IMR-90 (cell line): Measurements from ENCODE around the gene MLYCD. TPM values are rescaled to one million over a fixed set of nuclear protein-coding genes. Genes with fewer than 3 reads are reported as not detected.

ENCODE experiments used
- ATAC-seq: fragments of 200-7000 bp; cut with Tn5 transposase; 2 replicates; pipeline ENCODE4 v1.9.1; 2020; ENCODE audit warnings: low read depth, mild to moderate bottlenecking, moderate library complexity
- BruUV-seq: library from RNA; stranded (reverse); fragments of 400-500 nt; replicated peaks from 2 replicates; lab custom pipeline; 2021; lab: Mats Ljungman, UMichigan
- CTCF ChIA-PET: fragments of 300-600 bp; formaldehyde crosslinking; extraction: SDS; loops from one replicate; lab custom pipeline; 2021; ENCODE audit warnings: antibody characterized with exemption; lab: Yijun Ruan, JAX
- POLR2A ChIA-PET: fragments of 300-600 bp; sonication (Branson Sonifier 250); formaldehyde crosslinking; loops from one replicate; lab custom pipeline; 2022; ENCODE audit warnings: antibody characterized with exemption; ENCODE audit not compliant: unreplicated experiment; lab: Charles Lee
- DNase-seq: peaks from one replicate; pipeline ENCODE4 v3.0.0; 2013
- H2AFZ ChIP-seq: replicated peaks from 2 replicates; pipeline ENCODE3; 2013; ENCODE audit warnings: low read length, mild to moderate bottlenecking; ENCODE audit not compliant: poor library complexity
- H2AK5ac ChIP-seq: 2 replicates; pipeline ENCODE4 v1.6.1; 2013; ENCODE audit warnings: low read depth, low read length, inconsistent platforms
- H2AK9ac ChIP-seq: replicated peaks from 2 replicates; pipeline ENCODE3; 2013; ENCODE audit warnings: mild to moderate bottlenecking, low read depth, low read length, moderate library complexity; ENCODE audit not compliant: poor library complexity
- H2BK120ac ChIP-seq: 2 replicates; pipeline ENCODE4 v1.6.1; 2013; ENCODE audit warnings: low read depth, low read length, inconsistent platforms
- H2BK15ac ChIP-seq: 3 replicates; pipeline ENCODE4 v1.6.1; 2013; ENCODE audit warnings: low read depth, low read length, inconsistent platforms
- H2BK20ac ChIP-seq: 2 replicates; pipeline ENCODE4 v1.6.1; 2013; ENCODE audit warnings: low read depth, mild to moderate bottlenecking, inconsistent platforms, low read length, moderate library complexity
- H2BK5ac ChIP-seq: 2 replicates; pipeline ENCODE4 v1.6.1; 2013; ENCODE audit warnings: mild to moderate bottlenecking, low read depth, low read length, inconsistent platforms; ENCODE audit not compliant: poor library complexity, severe bottlenecking
- H3K14ac ChIP-seq: replicated peaks from 2 replicates; pipeline ENCODE4 v1.6.1; 2013; ENCODE audit warnings: low read depth, low read length, inconsistent platforms
- H3K18ac ChIP-seq: 2 replicates; pipeline ENCODE4 v1.6.1; 2013; ENCODE audit warnings: low read depth, low read length, control low read depth
- H3K23ac ChIP-seq: 2 replicates; pipeline ENCODE4 v1.6.1; 2013; ENCODE audit warnings: low read depth, low read length, inconsistent platforms
- H3K27ac ChIP-seq: 2 replicates; pipeline ENCODE4 v1.5.1; 2013; ENCODE audit warnings: mild to moderate bottlenecking, control low read depth, low read length; ENCODE audit not compliant: insufficient read depth
- H3K27me3 ChIP-seq: 2 replicates; pipeline ENCODE4 v1.6.1; 2013; ENCODE audit warnings: low read length; ENCODE audit not compliant: control insufficient read depth, insufficient read depth
- H3K36me3 ChIP-seq: 2 replicates; pipeline ENCODE4 v1.6.1; 2013; ENCODE audit warnings: low read length, mixed read lengths; ENCODE audit not compliant: control insufficient read depth, insufficient read depth
- H3K4ac ChIP-seq: 2 replicates; pipeline ENCODE4 v1.6.1; 2013; ENCODE audit warnings: low read depth, low read length, inconsistent platforms
- H3K4me1 ChIP-seq: 2 replicates; pipeline ENCODE4 v1.6.1; 2013; ENCODE audit warnings: low read length, mixed read lengths; ENCODE audit not compliant: control insufficient read depth, insufficient read depth
- H3K4me2 ChIP-seq: 2 replicates; pipeline ENCODE4 v1.6.1; 2013; ENCODE audit warnings: low read depth, mild to moderate bottlenecking, control low read depth, low read length, moderate library complexity
- H3K4me3 ChIP-seq: 2 replicates; pipeline ENCODE4 v1.5.1; 2013; ENCODE audit warnings: low read depth, mild to moderate bottlenecking, control low read depth, low read length, moderate library complexity; ENCODE audit not compliant: insufficient read depth
- H3K56ac ChIP-seq: 2 replicates; pipeline ENCODE4 v1.6.1; 2013; ENCODE audit warnings: low read length, inconsistent platforms; ENCODE audit not compliant: insufficient read depth; ENCODE audit errors: extremely low read depth
- H3K79me1 ChIP-seq, 2 experiments: 2 replicates each; pipeline ENCODE4 v1.6.1; 2013; ENCODE audit warnings: low read length in 2 of 2, inconsistent platforms in 1 of 2, low read depth in 1 of 2
- H3K9ac ChIP-seq: 2 replicates; pipeline ENCODE4 v1.6.1; 2013; ENCODE audit warnings: low read depth, low read length, control low read depth
- H3K9me1 ChIP-seq: 2 replicates; pipeline ENCODE4 v1.6.1; 2013; ENCODE audit warnings: low read length, inconsistent platforms; ENCODE audit not compliant: insufficient read depth
- H3K9me3 ChIP-seq: 2 replicates; pipeline ENCODE4 v1.6.1; 2013; ENCODE audit warnings: low read length; ENCODE audit not compliant: control insufficient read depth, insufficient read depth
- H4K20me1 ChIP-seq: 2 replicates; pipeline ENCODE4 v1.6.1; 2013; ENCODE audit warnings: low read length, inconsistent platforms; ENCODE audit not compliant: insufficient read depth
- H4K5ac ChIP-seq: 2 replicates; pipeline ENCODE4 v1.6.1; 2013; ENCODE audit warnings: mild to moderate bottlenecking, low read depth, low read length, control low read depth
- H4K8ac ChIP-seq, 2 experiments: 2 replicates each; pipeline ENCODE4 v1.6.1; 2013; ENCODE audit warnings: low read depth in 2 of 2, low read length in 2 of 2, control low read depth in 1 of 2, inconsistent platforms in 1 of 2
- H4K91ac ChIP-seq: 2 replicates; pipeline ENCODE4 v1.6.1; 2013; ENCODE audit warnings: low read depth, low read length, inconsistent platforms; ENCODE audit not compliant: insufficient read depth
- CHD1 ChIP-seq: IDR thresholded peaks from 2 replicates; pipeline ENCODE4 v1.6.1; 2012; ENCODE audit warnings: low read depth, low read length, improper control_type of control experiment
- FOS ChIP-seq: fragments of 150-350 bp; IDR thresholded peaks from 2 replicates; pipeline ENCODE4 v1.6.1; 2016; ENCODE audit warnings: low read depth, low read length
- MAZ ChIP-seq: IDR thresholded peaks from 2 replicates; pipeline ENCODE4 v1.6.1; 2012; ENCODE audit warnings: low read depth, mild to moderate bottlenecking, low read length, improper control_type of control experiment, moderate library complexity, borderline replicate concordance
- MXI1 ChIP-seq: IDR thresholded peaks from 2 replicates; pipeline ENCODE4 v1.6.1; 2012; ENCODE audit warnings: low read depth, mild to moderate bottlenecking, low read length, moderate library complexity, borderline replicate concordance
- POLR2A ChIP-seq: IDR thresholded peaks from 2 replicates; pipeline ENCODE4 v1.6.1; 2012; ENCODE audit warnings: mild to moderate bottlenecking, low read depth, low read length
- SMC3 ChIP-seq: fragments of 150-350 bp; IDR thresholded peaks from 2 replicates; pipeline ENCODE4 v1.6.1; 2016; ENCODE audit warnings: low read depth, mild to moderate bottlenecking, antibody characterized with exemption, low read length, moderate library complexity
- WGBS, 2 experiments: methylation state at CpG; one replicate each; pipeline versions ENCODE4 v1.1.5 to v1.1.7; 2013; ENCODE audit warnings: missing lambda C conversion rate in 2 of 2; ENCODE audit not compliant: insufficient read length in 1 of 2; ENCODE audit errors: extremely low coverage in 2 of 2; 5-methylcytosine and 5-hydroxymethylcytosine counted together
- dilution Hi-C: fragments of 300-500 bp; cut with HindIII; formaldehyde crosslinking; loops from one replicate; pipeline ENCODE4 v1.14.3; 2018; ENCODE audit warnings: low sequenced_read_pairs; ENCODE audit not compliant: unreplicated experiment
- in situ Hi-C: fragments of 300-500 bp; cut with MboI; formaldehyde crosslinking; loops from 3 replicates; pipeline ENCODE4 v1.14.3; 2019; ENCODE audit warnings: low sequenced_read_pairs, inconsistent platforms, mixed read lengths
- intact Hi-C: fragments of 100-400 bp; cut with micrococcal nuclease; formaldehyde crosslinking; loops from 2 replicates; pipeline ENCODE4 v1.10.0; 2022
- polyA plus RNA-seq, 3 experiments: library from polyadenylated mRNA; depleted of rRNA; stranded (reverse); fragments of >200 nt; gene quantifications; 2 replicates each; pipeline ENCODE4 v1.2.3, GENCODE V29; 2012; ENCODE audit warnings: low replicate concordance in 1 of 3
- total RNA-seq: library from RNA; depleted of rRNA; stranded (reverse); fragments of >200 nt; gene quantifications from 2 replicates; pipeline ENCODE4 v1.2.3, GENCODE V29; 2012
- TF ChIP-seq, protein P1 (sequence below): fragments of 150-350 bp; IDR thresholded peaks from 2 replicates; pipeline ENCODE4 v1.6.1; 2017; ENCODE audit warnings: mild to moderate bottlenecking, antibody characterized with exemption, low read length, low read depth
- TF ChIP-seq, protein P2 (sequence below): conservative IDR thresholded peaks from 2 replicates; pipeline ENCODE4 v1.5.1; 2012; ENCODE audit warnings: mild to moderate bottlenecking, low read depth, low read length, improper control_type of control experiment

The MLYCD gene
- total and polyA plus RNA-seq, 2 of the 4 experiments (the other 2 are of a cell fraction): 1.9 to 2.7 TPM

DNA sequence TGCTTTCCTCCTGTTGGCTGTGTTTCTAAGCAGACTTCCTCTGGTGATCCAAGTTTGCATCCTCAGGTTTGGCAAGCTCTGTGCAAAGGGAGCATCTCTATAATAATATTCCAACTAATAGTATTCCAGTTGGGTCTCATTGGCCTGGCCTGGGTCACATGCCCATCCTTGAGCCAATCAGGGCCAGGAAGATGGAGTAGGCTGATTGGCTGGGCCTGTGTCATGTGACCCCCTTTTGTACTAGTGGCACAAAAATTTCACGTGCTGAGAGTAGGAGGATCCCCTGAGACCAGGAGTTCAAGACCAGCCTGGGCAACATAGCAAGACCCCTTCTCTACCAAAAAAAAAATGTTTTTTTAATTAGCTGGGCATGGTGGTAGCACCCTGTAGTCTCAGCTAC lies 35.2 kb upstream of the MLYCD start:
- no peak overlapping the region for H2BK5ac ChIP-seq
- no TSS peak for BruUV-seq
- POLR2A ChIA-PET: no interaction called here
- H4K91ac ChIP-seq: no peak overlapping the region
- no peaks in the 10 kb centered on the region for H3K36me3 ChIP-seq
- no peak overlapping the region for H2AK9ac ChIP-seq
- no peaks in the 10 kb centered on the region for H4K20me1 ChIP-seq
- H3K23ac ChIP-seq: no peak overlapping the region
- H3K9me1 ChIP-seq: no peaks in the 10 kb centered on the region
- H2BK120ac ChIP-seq: no peak overlapping the region
- CTCF ChIA-PET: no interaction called here
- no peak overlapping the region for H2BK15ac ChIP-seq
- no peak overlapping the region for H2AK5ac ChIP-seq
- H2AFZ ChIP-seq: no peak overlapping the region
- intact Hi-C loops (no loop called here), in situ Hi-C loops (loop anchor here (25.0 kb wide), 1 partner anchor 1601 kb away; no protein-coding TSS in a partner anchor), dilution Hi-C loops (no loop called here)
- no peak overlapping the region for H3K4me2 ChIP-seq
- no CpG with 5 or more reads among the region's 1 CpG for WGBS, 2 experiments
- no peak overlapping the region for H3K4me3 ChIP-seq
- H3K14ac ChIP-seq: no peak overlapping the region
- H3K4me1 ChIP-seq: no peaks in the 10 kb centered on the region
- H4K5ac ChIP-seq: no peak overlapping the region
- no peak overlapping the region for H4K8ac ChIP-seq
- no peak overlapping the region for H3K18ac ChIP-seq
- no peak overlapping the region for H3K27ac ChIP-seq
- no peak for ATAC-seq
- H3K9ac ChIP-seq: no peak overlapping the region
- no peak overlapping the region for H2BK20ac ChIP-seq
- H3K4ac ChIP-seq: no peak overlapping the region
- H3K9me3 ChIP-seq: no peaks in the 10 kb centered on the region
- H3K27me3 ChIP-seq: peaks cover 10% of the 10 kb centered on the region
- H3K56ac ChIP-seq: no peak overlapping the region
- no peak for DNase-seq
- no peaks in the 10 kb centered on the region for H3K79me1 ChIP-seq
- no peak for TF ChIP-seq CHD1
- TF ChIP-seq MXI1: no peak
- TF ChIP-seq POLR2A: no peak
- TF ChIP-seq SMC3: no peak
- no peak for TF ChIP-seq MAZ
- TF ChIP-seq, protein P1, sequence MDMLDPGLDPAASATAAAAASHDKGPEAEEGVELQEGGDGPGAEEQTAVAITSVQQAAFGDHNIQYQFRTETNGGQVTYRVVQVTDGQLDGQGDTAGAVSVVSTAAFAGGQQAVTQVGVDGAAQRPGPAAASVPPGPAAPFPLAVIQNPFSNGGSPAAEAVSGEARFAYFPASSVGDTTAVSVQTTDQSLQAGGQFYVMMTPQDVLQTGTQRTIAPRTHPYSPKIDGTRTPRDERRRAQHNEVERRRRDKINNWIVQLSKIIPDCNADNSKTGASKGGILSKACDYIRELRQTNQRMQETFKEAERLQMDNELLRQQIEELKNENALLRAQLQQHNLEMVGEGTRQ: peak; percentile 61; the same call in 1 of the 2 replicates
- TF ChIP-seq, protein P2, sequence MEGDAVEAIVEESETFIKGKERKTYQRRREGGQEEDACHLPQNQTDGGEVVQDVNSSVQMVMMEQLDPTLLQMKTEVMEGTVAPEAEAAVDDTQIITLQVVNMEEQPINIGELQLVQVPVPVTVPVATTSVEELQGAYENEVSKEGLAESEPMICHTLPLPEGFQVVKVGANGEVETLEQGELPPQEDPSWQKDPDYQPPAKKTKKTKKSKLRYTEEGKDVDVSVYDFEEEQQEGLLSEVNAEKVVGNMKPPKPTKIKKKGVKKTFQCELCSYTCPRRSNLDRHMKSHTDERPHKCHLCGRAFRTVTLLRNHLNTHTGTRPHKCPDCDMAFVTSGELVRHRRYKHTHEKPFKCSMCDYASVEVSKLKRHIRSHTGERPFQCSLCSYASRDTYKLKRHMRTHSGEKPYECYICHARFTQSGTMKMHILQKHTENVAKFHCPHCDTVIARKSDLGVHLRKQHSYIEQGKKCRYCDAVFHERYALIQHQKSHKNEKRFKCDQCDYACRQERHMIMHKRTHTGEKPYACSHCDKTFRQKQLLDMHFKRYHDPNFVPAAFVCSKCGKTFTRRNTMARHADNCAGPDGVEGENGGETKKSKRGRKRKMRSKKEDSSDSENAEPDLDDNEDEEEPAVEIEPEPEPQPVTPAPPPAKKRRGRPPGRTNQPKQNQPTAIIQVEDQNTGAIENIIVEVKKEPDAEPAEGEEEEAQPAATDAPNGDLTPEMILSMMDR: no peak
- TF ChIP-seq FOS: no peak
